SKM-1 (cell line): ENCODE measurements around the gene PPP1R3C.

ENCODE experiments used
- DNase-seq: peaks from one replicate; lab custom pipeline; 2025; ENCODE audit not compliant: unreplicated experiment; lab: John Stamatoyannopoulos, UW

The PPP1R3C gene

GRCh38 chr10:91601212-91601611 lies 31.7 kb downstream of the PPP1R3C start:
- no peak for DNase-seq

GRCh38 chr10:91598211-91598977 lies 34.5 kb downstream of the PPP1R3C start:
- no peak for DNase-seq

GRCh38 chr10:91597197-91597881 lies 35.5 kb downstream of the PPP1R3C start:
- DNase-seq = no peak

- no peak for DNase-seq
These were observed 36.1 kb downstream of the PPP1R3C start for GRCh38 chr10:91596825-91597196.

GRCh38 chr10:91593834-91594233 lies 39.0 kb downstream of the PPP1R3C start:
- no peak for DNase-seq

GRCh38 chr10:91593366-91593765 lies 39.5 kb downstream of the PPP1R3C start:
- DNase-seq = no peak

- no peak for DNase-seq
These were observed 40.5 kb downstream of the PPP1R3C start for GRCh38 chr10:91592266-91592975.

- DNase-seq = no peak
These were observed 41.1 kb downstream of the PPP1R3C start for GRCh38 chr10:91591797-91592174.

- no peak for DNase-seq
These were observed 41.7 kb downstream of the PPP1R3C start for GRCh38 chr10:91590904-91591796.

- DNase-seq = no peak
These were observed 42.5 kb downstream of the PPP1R3C start for GRCh38 chr10:91590142-91590903.

- DNase-seq = no peak
These were observed 43.2 kb downstream of the PPP1R3C start for GRCh38 chr10:91589658-91590035.

- no peak for DNase-seq
These were observed 43.7 kb downstream of the PPP1R3C start for GRCh38 chr10:91589015-91589657.

- DNase-seq = no peak
These were observed 44.9 kb downstream of the PPP1R3C start for GRCh38 chr10:91587710-91588638.

- no peak for DNase-seq
These were observed 50.7 kb downstream of the PPP1R3C start for GRCh38 chr10:91582153-91582554.

- DNase-seq = no peak
These were observed 53.4 kb downstream of the PPP1R3C start for GRCh38 chr10:91579329-91579985.
